B cell (primary cell): ENCODE results near the gene POLR3GL. TPM values are rescaled to one million over a fixed set of nuclear protein-coding genes. Genes with fewer than 3 reads are reported as not detected.
A peak's percentile ranks its signal among the peaks of the same experiment; 100 is the strongest.

Experiments used
- ATAC-seq: fragments of 200-7000 bp; cut with Tn5 transposase; one replicate; pipeline ENCODE4 v1.10.0; 2021; ENCODE audit warnings: low read depth, mild to moderate bottlenecking, moderate number of reproducible peaks, moderate library complexity
- CTCF ChIA-PET: fragments of 350-600 bp; sonication (Branson Sonifier 250); formaldehyde crosslinking; loops from one replicate; lab custom pipeline; 2021; ENCODE audit warnings: antibody characterized with exemption, inconsistent platforms; lab: Charles Lee
- POLR2A ChIA-PET: fragments of 350-600 bp; sonication (Branson Sonifier 250); formaldehyde crosslinking; loops from one replicate; lab custom pipeline; 2021; ENCODE audit warnings: antibody characterized with exemption; lab: Charles Lee
- DNase-seq: peaks from one replicate; pipeline ENCODE4 v3.0.0; 2013
- H2AFZ ChIP-seq: 2 replicates; pipeline ENCODE4 v1.6.1; 2012; ENCODE audit warnings: mild to moderate bottlenecking, low read depth, low read length; ENCODE audit not compliant: insufficient read depth, poor library complexity, severe bottlenecking
- H3K27ac ChIP-seq, 2 donors: 1 replicate in 1 of 2; 2 replicates in 1 of 2; pipeline ENCODE4 v1.5.1; 2012 to 2013; ENCODE audit warnings: low read length in 2 of 2, mild to moderate bottlenecking in 2 of 2, moderate library complexity in 1 of 2
- H3K27me3 ChIP-seq, 4 experiments: fragments of 200-600 bp in 1 of 4; sonication (generic) in 1 of 4; replicated peaks in 1 of 4; 1 replicate in 2 of 4; 2 replicates in 2 of 4; pipeline versions ENCODE4 v1.6.1 to v1.7.0; 2013 to 2016; ENCODE audit warnings: low read length in 3 of 4, mild to moderate bottlenecking in 2 of 4, mixed read lengths in 1 of 4, moderate library complexity in 1 of 4; ENCODE audit not compliant: insufficient read depth in 4 of 4, control insufficient read depth in 3 of 4; ENCODE audit errors: control extremely low read depth in 1 of 4
- H3K36me3 ChIP-seq, 2 experiments: replicated peaks in 1 of 2; 1 replicate in 1 of 2; 2 replicates in 1 of 2; pipeline versions ENCODE4 v1.6.1 to v1.7.1; 2013; ENCODE audit warnings: low read length in 1 of 2; ENCODE audit not compliant: insufficient read depth in 2 of 2, control insufficient read depth in 1 of 2; ENCODE audit errors: control extremely low read depth in 1 of 2, extremely low read depth in 1 of 2
- H3K4me1 ChIP-seq, 2 donors: fragments of 200-600 bp in 1 of 2; sonication (generic) in 1 of 2; 1 replicate in 1 of 2; 2 replicates in 1 of 2; pipeline versions ENCODE4 v1.5.1 to v1.6.1; 2013 to 2017; ENCODE audit warnings: low read length in 2 of 2; ENCODE audit not compliant: control insufficient read depth in 2 of 2, insufficient read depth in 2 of 2
- H3K4me2 ChIP-seq: replicated peaks from 2 replicates; pipeline ENCODE3; 2012; ENCODE audit warnings: mild to moderate bottlenecking, low read depth, low read length; ENCODE audit not compliant: poor library complexity, severe bottlenecking
- H3K4me3 ChIP-seq, 5 experiments: fragments of 200-600 bp in 1 of 5; sonication (generic) in 1 of 5; 1 replicate in 3 of 5; 2 replicates in 2 of 5; pipeline versions ENCODE4 v1.5.1 to v1.7.0; 2011 to 2016; ENCODE audit warnings: low read length in 4 of 5, mild to moderate bottlenecking in 4 of 5, low read depth in 2 of 5, control low read depth in 1 of 5, moderate library complexity in 1 of 5; ENCODE audit not compliant: insufficient read depth in 1 of 5; ENCODE audit errors: control extremely low read depth in 1 of 5, extremely low read depth in 1 of 5
- H3K79me2 ChIP-seq: fragments of 200-600 bp; sonication (generic); one replicate; pipeline ENCODE4 v1.6.0; 2016; ENCODE audit warnings: low read length; ENCODE audit not compliant: control insufficient read depth, insufficient read depth
- H3K9ac ChIP-seq: fragments of 200-600 bp; sonication (generic); 2 replicates; pipeline ENCODE4 v1.6.1; 2017; ENCODE audit warnings: mild to moderate bottlenecking, low read length, moderate library complexity
- H3K9me3 ChIP-seq, 3 donors: one replicate each; pipeline versions ENCODE4 v1.6.1 to v1.7.1; 2013; ENCODE audit warnings: low read length in 2 of 3; ENCODE audit not compliant: control insufficient read depth in 2 of 3, insufficient read depth in 1 of 3; ENCODE audit errors: control extremely low read depth in 1 of 3
- H4K20me1 ChIP-seq: 2 replicates; pipeline ENCODE4 v1.6.0; 2012; ENCODE audit warnings: mild to moderate bottlenecking, low read length; ENCODE audit not compliant: insufficient read depth, control insufficient read depth, poor library complexity, severe bottlenecking
- H3K27ac Mint-ChIP-seq: one replicate; pipeline ENCODE4 v1.8.0; 2021; ENCODE audit warnings: mixed read lengths
- H3K27me3 Mint-ChIP-seq: one replicate; pipeline ENCODE4 v1.8.0; 2021; ENCODE audit warnings: mixed read lengths
- H3K4me1 Mint-ChIP-seq: one replicate; pipeline ENCODE4 v1.8.0; 2021; ENCODE audit warnings: mixed read lengths
- H3K4me3 Mint-ChIP-seq: one replicate; pipeline ENCODE4 v1.8.0; 2021; ENCODE audit warnings: mixed read lengths
- H3K9me3 Mint-ChIP-seq: one replicate; pipeline ENCODE4 v1.8.0; 2022; ENCODE audit warnings: mixed read lengths; ENCODE audit not compliant: insufficient read depth
- CTCF ChIP-seq: fragments of 200-600 bp; IDR thresholded peaks from one replicate; pipeline ENCODE4 v1.8.0; 2022; ENCODE audit warnings: antibody characterized with exemption, mild to moderate bottlenecking
- EZH2 ChIP-seq: IDR thresholded peaks from 2 replicates; pipeline ENCODE4 v1.6.1; 2012; ENCODE audit warnings: borderline replicate concordance, low read depth, mild to moderate bottlenecking, moderate library complexity, low read length; ENCODE audit not compliant: insufficient read depth, poor library complexity, severe bottlenecking
- WGBS: methylation state at CpG from one replicate; pipeline ENCODE4 v1.1.5; 2013; ENCODE audit warnings: missing lambda C conversion rate; ENCODE audit not compliant: insufficient coverage; 5-methylcytosine and 5-hydroxymethylcytosine counted together
- intact Hi-C: fragments of 100-400 bp; cut with micrococcal nuclease; formaldehyde crosslinking; loops from one replicate; pipeline ENCODE4 v1.10.0; 2022
- polyA plus RNA-seq: library from polyadenylated mRNA; depleted of rRNA; stranded (reverse); fragments of >200 nt; gene quantifications from 2 replicates; pipeline ENCODE4 v1.2.3, GENCODE V29; 2012
- total RNA-seq, 2 donors: library from RNA; stranded (reverse); fragments of 120-200 nt in 1 of 2; gene quantifications; 1 replicate in 1 of 2; 2 replicates in 1 of 2; pipeline versions ENCODE4 v1.2.3 to v1.2.4, GENCODE V29; 2013 to 2022

Gene POLR3GL
- total and polyA plus RNA-seq, 2 donors (not counting 1 experiment from before 2014, with no cell fraction given) = 17.6 to 33.3 TPM

GRCh38 chr1:145997016-145997717 is 32.7 kb downstream of the POLR3GL start:
- peaks cover 54 to 65% of the 10 kb centered on the region in 2 donors for H3K4me1 ChIP-seq

More at GRCh38 chr1:145997016-145997717, 32.7 kb downstream of the POLR3GL start:
- WGBS = 0% methylated on average over 3 of the region's 12 CpGs
- H3K27ac Mint-ChIP-seq = peak overlapping the region; percentile 100
- no peak for TF ChIP-seq EZH2
- TF ChIP-seq CTCF = no peak
- ATAC-seq (peak; percentile 60), DNase-seq (peak; percentile 75)
- Histone ChIP-seq H3K27ac (peak overlapping the region; percentile 82 to 96), H3K4me3 (peak overlapping the region; percentile 81 to 100 (median 95)), H2AFZ (peak overlapping the region; percentile 59), H3K36me3 (peaks cover 12 to 40% of the 10 kb centered on the region in 2 experiments), H3K79me2 (peaks cover 54% of the 10 kb centered on the region), H4K20me1 (peaks cover 39% of the 10 kb centered on the region), H3K27me3 (no peaks in the 10 kb centered on the region), H3K9ac (peak overlapping the region; percentile 81), H3K4me2 (peak overlapping the region; percentile 80), H3K9me3 (no peaks in the 10 kb centered on the region)
- no peaks in the 10 kb centered on the region for H3K9me3 Mint-ChIP-seq
- intact Hi-C loops = loop anchor here (1.0 to 5.0 kb wide), 4 partner anchors 10 to 140 kb away; partner anchors contain the start of genes PEX11B and PIAS3
- CTCF ChIA-PET = interaction anchor here (0.6 to 14.8 kb wide), 8 partner anchors 8 to 152 kb away, joined by 3 to 207 read pairs (median 6); partner anchors contain the start of genes LIX1L, NUDT17 and RBM8A
- H3K4me1 Mint-ChIP-seq = peaks cover 73% of the 10 kb centered on the region
- H3K27me3 Mint-ChIP-seq = no peaks in the 10 kb centered on the region
- POLR2A ChIA-PET = interaction anchor here (1.0 to 12.1 kb wide), 6 partner anchors 10 to 78 kb away, joined by 4 to 131 read pairs (median 18); partner anchors contain the start of gene PEX11B
- peak overlapping the region; percentile 95 for H3K4me3 Mint-ChIP-seq
